Kidney epithelial cell (primary cell): Measurements from ENCODE around the gene RFX3. TPM values are rescaled to one million over a fixed set of nuclear protein-coding genes. Genes with fewer than 3 reads are reported as not detected.

ENCODE experiments used
- DNase-seq: peaks from one replicate; pipeline ENCODE4 v3.0.0-alpha.2; 2010; ENCODE audit warnings: low read depth
- H3K27me3 ChIP-seq: 2 replicates; pipeline ENCODE4 v1.6.0; 2011; ENCODE audit warnings: low read length; ENCODE audit not compliant: control insufficient read depth, insufficient read depth
- H3K36me3 ChIP-seq: 2 replicates; pipeline ENCODE4 v1.5.1; 2011; ENCODE audit warnings: low read length; ENCODE audit not compliant: control insufficient read depth, insufficient read depth
- H3K4me3 ChIP-seq: 2 replicates; pipeline ENCODE4 v1.5.1; 2011; ENCODE audit warnings: low read depth, mild to moderate bottlenecking, control low read depth, low read length
- total RNA-seq: library from RNA; depleted of rRNA; stranded (reverse); fragments of >200 nt; gene quantifications from 2 replicates; pipeline ENCODE4 v1.2.3, GENCODE V29; 2015
- TF ChIP-seq, protein P1 (sequence below): IDR thresholded peaks from 2 replicates; pipeline ENCODE4 v1.5.1; 2011; ENCODE audit warnings: mild to moderate bottlenecking, moderate library complexity, low read length, control low read depth, inconsistent platforms; ENCODE audit not compliant: insufficient read depth, poor library complexity, severe bottlenecking

The RFX3 gene
- total RNA-seq, 1 donor from 2014 or later = 5.6 TPM

GRCh38 chr9:3263698-3264097 lies 262.1 kb downstream of the RFX3 start:
- Histone ChIP-seq H3K27me3 (no peaks in the 10 kb centered on the region), H3K4me3 (no peak overlapping the region), H3K36me3 (peaks cover 1% of the 10 kb centered on the region)
- TF ChIP-seq, protein P1, sequence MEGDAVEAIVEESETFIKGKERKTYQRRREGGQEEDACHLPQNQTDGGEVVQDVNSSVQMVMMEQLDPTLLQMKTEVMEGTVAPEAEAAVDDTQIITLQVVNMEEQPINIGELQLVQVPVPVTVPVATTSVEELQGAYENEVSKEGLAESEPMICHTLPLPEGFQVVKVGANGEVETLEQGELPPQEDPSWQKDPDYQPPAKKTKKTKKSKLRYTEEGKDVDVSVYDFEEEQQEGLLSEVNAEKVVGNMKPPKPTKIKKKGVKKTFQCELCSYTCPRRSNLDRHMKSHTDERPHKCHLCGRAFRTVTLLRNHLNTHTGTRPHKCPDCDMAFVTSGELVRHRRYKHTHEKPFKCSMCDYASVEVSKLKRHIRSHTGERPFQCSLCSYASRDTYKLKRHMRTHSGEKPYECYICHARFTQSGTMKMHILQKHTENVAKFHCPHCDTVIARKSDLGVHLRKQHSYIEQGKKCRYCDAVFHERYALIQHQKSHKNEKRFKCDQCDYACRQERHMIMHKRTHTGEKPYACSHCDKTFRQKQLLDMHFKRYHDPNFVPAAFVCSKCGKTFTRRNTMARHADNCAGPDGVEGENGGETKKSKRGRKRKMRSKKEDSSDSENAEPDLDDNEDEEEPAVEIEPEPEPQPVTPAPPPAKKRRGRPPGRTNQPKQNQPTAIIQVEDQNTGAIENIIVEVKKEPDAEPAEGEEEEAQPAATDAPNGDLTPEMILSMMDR = no peak
- DNase-seq = no peak

GRCh38 chr9:3262826-3263529 lies 262.8 kb downstream of the RFX3 start:
- TF ChIP-seq, protein P1 = no peak
- H3K4me3 ChIP-seq = no peak overlapping the region
- H3K27me3 ChIP-seq = no peaks in the 10 kb centered on the region
- H3K36me3 ChIP-seq = peaks cover 1% of the 10 kb centered on the region
- DNase-seq = no peak

- Histone ChIP-seq H3K36me3 (peaks cover 1% of the 10 kb centered on the region), H3K4me3 (no peak overlapping the region), H3K27me3 (no peaks in the 10 kb centered on the region)
- TF ChIP-seq, protein P1 = no peak
- no peak for DNase-seq
Observed at GRCh38 chr9:3261484-3261883, 264.3 kb downstream of the RFX3 start.

- TF ChIP-seq, protein P1 = no peak
- DNase-seq = no peak
- Histone ChIP-seq H3K36me3 (no peaks in the 10 kb centered on the region), H3K27me3 (no peaks in the 10 kb centered on the region), H3K4me3 (no peak overlapping the region)
Observed at GRCh38 chr9:3256571-3257330, 269.1 kb downstream of the RFX3 start.

- no peaks in the 10 kb centered on the region for H3K36me3 ChIP-seq
- TF ChIP-seq, protein P1 = no peak
- DNase-seq = no peak
- no peak overlapping the region for H3K4me3 ChIP-seq
- H3K27me3 ChIP-seq = no peaks in the 10 kb centered on the region
Observed at GRCh38 chr9:3251309-3251708, 274.5 kb downstream of the RFX3 start.
